HG03196 (cell line): ENCODE results near the gene TXNDC12.
A peak's percentile ranks its signal among the peaks of the same experiment; 100 is the strongest.

Experiments used
- ATAC-seq: cut with Tn5 transposase; IDR thresholded peaks from one replicate; pipeline ENCODE4 v1.9.1; 2021; ENCODE audit not compliant: unreplicated experiment

The TXNDC12 gene

DNA sequence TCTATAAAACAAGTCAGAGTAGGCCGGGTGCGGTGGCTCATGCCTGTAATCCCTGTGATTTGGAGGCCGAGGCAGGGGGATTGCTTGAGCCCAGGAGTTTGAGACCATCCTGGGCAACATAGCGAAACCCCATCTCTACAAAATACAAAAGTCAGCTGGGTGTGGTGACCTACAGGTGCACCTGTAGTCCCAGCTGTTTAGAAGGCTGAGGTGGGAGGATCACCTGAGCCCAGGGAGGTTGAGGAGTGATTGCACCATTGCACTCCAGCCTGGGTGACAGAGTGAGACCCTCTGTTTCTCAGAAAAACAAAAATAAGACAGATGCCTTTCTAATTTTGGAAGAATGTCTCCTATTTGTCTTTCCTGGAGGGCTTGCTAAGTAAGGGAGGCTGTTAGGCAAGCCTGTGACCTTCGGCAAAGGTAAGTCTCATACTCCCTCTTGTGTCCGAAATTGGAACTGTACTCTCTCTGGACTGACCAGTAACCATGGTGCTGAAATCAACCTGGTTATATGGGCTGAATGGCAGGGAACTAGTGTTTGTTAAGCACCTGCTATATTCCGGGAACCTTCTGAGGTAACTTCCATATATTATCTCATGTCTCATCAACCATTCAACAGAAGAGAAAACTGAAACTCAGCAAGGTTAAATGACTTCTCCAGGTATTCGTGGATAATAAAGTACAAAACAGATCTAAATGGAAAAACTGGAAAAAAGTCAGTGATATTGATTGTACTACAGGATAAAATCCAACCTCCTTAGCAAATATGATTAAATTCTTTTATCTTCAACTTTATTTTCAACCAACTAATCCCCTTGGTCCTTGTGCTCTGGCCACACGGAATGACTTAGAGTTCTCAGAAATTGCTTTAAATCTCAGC is 52.7 kb downstream of the TXNDC12 start:
- ATAC-seq: peak; percentile 63

GRCh38 chr1:51998701-51999100 is 56.3 kb downstream of the TXNDC12 start:
- no peak for ATAC-seq

DNA sequence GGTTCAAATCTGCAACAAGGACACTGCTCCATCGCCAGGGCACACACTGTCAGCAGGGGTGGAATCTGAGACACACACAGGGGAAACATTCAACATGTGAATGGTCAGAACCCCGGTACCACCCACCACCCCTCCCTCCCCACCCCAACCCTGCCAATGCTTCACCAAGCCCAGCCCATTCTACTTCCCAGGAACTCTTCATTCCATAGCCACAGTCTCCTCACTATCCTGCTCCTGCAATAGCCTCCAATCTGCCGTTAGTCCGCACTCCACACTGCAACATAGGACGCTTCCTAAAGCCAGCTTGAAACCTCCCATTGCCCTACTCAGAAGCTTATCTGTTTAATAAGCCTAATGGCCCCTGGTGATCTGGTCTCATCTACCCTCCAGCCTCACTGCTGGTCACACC is 57.0 kb downstream of the TXNDC12 start:
- ATAC-seq: no peak

- peak; percentile 76 for ATAC-seq
These were observed 64.5 kb downstream of the TXNDC12 start, which contains the start of gene RAB3B for GRCh38 chr1:51990478-51990965. Gene RAB3B (minus strand): TSS chr1:51990700. CDS start chr1:51977117, 13,583 bp downstream.

- no peak for ATAC-seq
These were observed 65.2 kb downstream of the TXNDC12 start for GRCh38 chr1:51989582-51990477.

DNA sequence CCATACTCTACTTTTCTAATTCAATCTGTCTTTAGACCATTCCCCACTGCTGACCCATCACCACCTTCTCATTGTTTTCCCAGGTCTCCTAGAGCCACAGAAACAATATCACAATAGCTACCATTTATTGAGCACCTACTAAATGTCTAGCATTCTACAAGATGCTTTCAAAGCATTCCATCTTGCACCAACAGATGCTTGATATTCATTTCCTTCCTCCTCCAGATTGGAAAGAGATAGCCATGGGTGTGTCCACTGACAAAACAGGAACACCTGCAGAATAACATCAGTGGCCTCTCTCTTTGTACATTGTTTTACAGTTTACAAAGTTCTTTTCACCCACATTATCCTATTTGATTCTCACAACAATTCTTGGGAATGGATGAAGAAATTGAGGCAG is 66.7 kb downstream of the TXNDC12 start:
- no peak for ATAC-seq

DNA sequence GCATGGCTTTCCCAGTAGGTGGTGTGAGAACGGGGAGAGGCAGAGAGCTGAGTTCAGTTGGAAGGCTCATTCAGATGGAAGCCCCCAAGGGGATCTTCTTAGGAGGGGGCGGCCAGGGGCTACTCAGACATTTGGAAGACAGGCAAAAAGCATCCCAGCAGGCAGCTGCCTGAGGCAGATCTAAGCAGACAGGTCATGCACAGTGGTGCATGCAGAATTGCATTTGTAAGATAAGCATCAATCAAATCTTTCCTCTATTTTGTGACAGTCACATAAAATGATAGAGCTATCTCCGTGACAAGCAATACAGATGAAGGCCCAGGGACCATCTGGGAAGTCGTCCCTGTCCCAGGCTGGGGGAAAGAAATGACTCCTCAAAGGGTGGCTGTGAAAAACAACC is 68.3 kb downstream of the TXNDC12 start:
- no peak for ATAC-seq

DNA sequence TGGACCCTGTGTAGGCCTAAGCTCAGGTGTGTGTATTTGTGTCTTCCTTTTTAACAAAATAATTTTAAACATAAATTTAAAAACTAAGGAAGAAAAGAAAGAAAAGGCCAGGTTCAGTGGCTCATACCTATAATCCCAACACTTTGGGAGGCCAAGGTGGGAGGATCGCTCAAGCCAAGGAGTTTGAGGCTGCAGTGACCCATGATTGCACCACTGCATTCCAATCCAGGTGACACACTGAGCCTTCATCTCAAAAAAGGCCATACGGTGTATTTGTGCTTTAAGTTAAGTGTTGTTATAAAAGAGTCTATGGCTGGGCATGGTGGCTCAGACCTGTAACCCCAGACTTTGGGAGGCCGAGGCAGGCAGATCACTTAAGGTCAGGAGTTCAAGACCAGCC is 72.8 kb downstream of the TXNDC12 start:
- no peak for ATAC-seq

- ATAC-seq: no peak
These were observed 73.4 kb downstream of the TXNDC12 start for GRCh38 chr1:51981555-51981954.

- ATAC-seq: no peak
These were observed 76.9 kb downstream of the TXNDC12 start for GRCh38 chr1:51978099-51978498.

DNA sequence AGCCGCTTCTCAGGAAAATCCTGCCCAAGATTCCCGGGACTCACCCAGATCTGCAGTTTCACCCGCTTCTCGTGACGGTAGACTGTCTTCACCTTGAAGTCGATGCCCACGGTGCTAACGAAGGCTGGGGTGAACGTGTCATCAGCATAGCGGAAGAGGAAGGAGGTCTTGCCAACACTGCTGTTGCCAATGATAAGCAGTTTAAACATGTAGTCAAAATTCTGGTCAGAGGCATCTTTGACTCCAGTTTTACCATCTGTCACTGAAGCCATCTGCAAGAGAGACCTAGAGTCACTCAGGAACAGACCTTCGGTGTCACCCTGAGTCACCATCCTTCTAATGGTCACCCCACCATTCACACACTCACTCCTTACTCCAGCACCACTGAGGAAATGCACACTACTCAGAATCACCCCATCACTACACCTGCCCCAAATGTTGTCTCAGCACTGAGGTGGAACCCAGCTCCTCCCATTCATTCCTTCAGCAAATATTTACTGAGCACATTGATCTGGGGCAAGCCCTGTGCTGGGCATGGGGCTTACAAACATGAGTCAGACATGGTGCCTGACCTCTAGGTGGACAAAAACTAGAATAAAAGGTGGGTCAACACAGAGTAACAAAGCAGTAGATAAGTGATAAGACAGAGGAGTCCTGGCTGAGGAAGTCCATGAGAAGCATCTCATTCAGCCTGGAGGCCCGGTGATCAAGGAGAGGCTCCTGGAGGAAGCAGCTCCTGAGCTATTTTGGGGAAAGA is 78.0 kb downstream of the TXNDC12 start:
- no peak for ATAC-seq

- no peak for ATAC-seq
These were observed 81.2 kb downstream of the TXNDC12 start for GRCh38 chr1:51973587-51974474.
